ENCODE measurements around the gene ATP13A3. TPM values are rescaled to one million over a fixed set of nuclear protein-coding genes. Genes with fewer than 3 reads are reported as not detected.

The ATP13A3 gene
- polyA plus RNA-seq, 1 donor = 124 TPM

DNA sequence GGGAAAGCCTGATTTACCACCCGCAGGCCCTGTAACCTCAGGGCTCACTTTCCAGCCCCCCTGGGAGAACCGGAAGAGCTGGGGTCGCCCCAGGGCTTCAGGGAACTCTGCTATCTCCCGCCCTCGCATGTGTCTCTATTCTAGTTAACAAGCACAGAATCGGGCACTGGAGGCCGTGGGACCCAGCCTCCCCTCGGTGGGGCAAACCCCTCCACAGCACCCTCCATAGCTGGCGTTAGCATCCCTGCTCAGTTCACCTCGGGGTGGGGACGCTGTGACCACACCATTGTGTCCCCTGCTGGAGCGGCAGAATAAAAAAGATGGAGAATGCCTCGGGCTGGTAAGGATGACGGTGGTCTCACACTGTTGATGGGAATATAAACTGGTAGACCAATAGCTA is 113.8 kb downstream of the ATP13A3 start:
- DNase-seq = no peak

DNA sequence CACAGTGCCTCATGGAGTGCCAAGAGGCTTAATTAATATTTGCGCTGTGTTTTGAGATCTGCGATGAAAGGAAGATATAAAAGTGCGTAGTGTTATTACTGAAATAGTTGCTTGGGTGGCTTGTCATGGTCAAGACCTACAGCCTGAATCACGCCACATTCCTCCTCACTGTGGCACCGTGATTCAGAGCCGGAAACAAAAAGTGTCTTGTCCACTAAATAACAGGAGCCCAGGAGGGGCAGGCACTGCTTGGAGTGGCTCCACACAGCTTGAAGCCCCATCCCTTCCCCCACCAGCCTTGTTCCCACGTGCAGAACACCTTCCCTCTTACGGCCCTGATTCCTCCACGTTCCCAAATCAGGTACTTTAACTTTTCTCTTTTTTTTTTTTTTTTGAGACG is 116.0 kb downstream of the ATP13A3 start:
- no peak for DNase-seq

- no peak for DNase-seq
Observed at GRCh38 chr3:194369522-194370279, 117.1 kb downstream of the ATP13A3 start, which contains the start of gene LRRC15. TSS of gene LRRC15 (minus strand) at chr3:194369743. CDS start at chr3:194361043, 8,700 bp downstream.

DNA sequence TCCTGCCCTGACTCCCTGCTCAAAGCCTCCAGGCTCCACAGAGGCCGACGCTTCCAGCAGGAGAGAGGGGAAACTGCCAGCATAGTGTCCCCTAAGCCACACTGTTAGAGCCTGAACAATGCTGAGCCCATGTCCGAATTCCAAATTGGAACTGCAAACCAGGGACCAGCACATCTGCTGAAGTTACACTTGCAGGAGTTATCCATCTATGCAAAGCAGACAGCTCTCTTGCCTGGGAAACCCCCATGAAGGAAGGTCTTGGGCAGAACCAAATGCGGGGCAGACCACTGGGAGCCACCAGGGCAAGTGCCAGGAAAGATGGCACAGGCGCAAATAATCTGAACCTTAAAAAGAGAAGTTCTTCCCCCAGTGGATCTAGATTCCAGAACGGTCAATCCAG is 117.9 kb downstream of the ATP13A3 start:
- no peak for DNase-seq

DNA sequence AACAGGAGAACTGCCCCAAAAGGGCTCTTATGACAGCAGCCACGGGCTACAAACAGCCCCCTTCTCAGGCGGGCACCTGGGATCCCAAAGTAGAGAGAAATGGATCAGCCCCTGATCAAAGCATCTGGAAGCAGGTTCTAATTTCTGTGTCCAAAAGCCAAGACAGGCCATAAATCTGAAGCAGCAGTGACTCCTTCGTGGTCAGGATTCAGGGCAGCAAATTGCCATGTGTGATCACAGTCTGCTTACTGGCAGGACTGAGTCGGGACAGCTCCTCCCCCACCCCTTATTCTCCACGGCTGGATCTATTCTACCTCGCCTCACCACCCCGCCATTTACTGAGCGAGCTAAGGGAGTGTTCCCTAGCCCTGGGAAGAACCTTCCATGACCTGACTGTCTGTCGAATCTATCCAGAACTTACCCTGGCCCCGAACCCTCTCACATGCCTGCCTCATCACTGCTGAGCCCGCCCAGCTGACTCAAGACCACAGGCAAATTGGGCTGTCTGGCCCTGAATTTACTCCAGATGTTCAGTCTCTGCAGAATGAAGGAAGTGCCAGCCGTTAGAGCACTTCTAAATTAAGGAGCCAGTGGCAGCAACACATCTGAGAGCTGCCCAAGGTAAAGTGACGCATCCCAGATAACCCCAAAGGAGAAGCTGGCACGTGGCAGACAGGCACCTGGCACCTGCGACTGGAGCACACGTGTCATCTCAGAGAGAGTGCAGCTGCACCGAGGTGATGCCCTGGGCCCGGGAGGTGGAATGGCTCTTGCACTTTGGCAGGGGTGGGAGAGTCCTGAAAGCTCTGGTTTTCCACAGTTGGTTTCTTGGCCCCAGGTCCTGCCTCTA is 118.6 kb downstream of the ATP13A3 start:
- DNase-seq = no peak

GRCh38 chr3:194365978-194366490 is 120.8 kb downstream of the ATP13A3 start:
- no peak for DNase-seq

GRCh38 chr3:194365526-194365925 is 121.3 kb downstream of the ATP13A3 start:
- DNase-seq = no peak

DNA sequence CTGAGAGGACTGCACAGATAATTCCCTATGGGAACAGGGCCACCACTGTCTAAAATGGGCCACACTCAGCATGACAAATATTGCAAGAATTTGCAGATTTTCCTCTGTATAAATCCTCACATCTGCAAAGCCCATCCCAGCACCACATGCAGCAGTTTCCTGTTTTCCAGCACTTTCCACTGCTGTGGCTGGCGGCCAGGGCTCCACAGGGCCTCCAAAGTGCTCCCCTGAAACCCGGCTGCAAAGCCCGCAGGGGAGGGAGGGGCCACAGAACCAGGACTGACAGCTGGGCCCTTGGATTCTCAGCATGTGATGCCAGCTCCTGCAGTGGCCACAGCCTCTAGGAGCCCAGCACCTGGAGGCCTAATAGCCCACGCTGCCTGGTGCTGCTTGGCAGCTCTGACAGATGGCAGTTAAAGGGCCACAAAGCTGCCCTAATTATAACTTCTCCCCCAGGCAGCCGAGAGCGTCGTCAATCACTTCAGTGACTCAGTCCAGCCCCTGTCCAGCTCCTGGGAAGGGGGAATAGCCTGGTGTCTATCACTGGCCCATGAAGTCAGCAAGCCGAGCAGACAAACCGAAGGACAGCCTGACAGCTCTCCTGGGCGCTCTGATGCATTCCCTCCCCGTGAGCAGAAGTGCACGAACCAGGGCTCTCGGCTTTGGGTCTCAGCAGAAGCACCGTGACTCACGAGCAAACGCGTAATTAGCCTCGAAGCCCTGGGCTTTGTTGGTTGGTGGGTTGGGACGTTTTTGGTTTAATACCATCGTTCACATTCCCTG is 122.0 kb downstream of the ATP13A3 start:
- peak; percentile 26 for DNase-seq

DNA sequence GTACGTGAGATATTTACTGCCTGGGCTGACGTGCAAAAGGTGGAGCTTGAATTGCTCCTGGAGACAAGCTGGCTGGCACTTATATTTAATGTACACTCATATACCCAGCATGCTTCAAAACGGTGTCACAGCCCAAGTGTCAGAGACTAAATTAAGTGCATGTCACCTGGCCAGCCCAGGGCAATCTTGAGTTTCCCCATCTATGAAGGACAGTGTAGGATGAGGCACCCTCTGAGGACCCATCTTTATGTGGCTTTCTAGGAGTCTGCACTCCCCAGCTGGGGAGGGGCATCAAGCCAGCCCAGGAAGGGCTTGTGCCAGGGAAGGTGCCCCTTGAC is 122.5 kb downstream of the ATP13A3 start:
- DNase-seq = no peak

DNA sequence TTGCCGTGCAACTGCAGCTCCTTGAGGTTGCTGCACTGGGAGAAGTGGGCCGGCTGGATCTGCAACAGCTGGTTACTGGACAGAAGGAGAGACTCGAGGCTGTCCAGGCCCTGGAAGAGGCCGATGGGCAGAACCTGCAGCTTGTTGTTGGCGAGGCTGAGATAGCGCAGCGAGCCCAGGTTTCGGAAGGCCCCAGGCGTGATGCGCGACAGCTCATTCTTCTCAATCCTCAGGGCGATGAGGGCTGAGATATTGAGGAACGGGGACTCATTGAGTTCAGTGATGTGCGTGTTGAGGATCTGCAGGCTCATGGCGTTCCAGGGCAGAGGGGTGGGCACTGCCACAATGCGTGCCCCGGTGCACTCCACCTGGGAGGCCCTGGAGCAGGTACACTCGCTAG is 126.2 kb downstream of the ATP13A3 start:
- no peak for DNase-seq

- no peak for DNase-seq
Observed at GRCh38 chr3:194357681-194358080, 129.1 kb downstream of the ATP13A3 start.

DNA sequence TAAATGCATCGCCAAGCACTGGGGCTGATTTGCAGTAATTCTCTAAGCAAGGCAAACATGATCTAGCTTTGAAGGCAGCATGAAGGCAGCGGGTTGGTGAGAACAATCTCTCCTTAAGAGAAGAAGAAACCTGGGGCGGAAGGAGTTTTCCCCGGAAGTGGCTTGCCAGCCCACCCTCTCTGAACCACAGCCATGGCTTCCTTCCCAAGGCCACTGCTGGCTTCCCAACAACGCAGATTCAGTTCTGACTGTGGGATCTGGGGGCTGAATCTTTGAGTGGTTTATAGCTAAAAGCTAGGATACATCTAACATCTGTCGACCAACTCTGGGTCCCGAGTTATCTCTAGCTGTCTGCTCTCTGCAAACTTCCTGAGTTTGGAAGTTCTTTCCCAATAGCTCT is 131.4 kb downstream of the ATP13A3 start:
- no peak for DNase-seq

DNA sequence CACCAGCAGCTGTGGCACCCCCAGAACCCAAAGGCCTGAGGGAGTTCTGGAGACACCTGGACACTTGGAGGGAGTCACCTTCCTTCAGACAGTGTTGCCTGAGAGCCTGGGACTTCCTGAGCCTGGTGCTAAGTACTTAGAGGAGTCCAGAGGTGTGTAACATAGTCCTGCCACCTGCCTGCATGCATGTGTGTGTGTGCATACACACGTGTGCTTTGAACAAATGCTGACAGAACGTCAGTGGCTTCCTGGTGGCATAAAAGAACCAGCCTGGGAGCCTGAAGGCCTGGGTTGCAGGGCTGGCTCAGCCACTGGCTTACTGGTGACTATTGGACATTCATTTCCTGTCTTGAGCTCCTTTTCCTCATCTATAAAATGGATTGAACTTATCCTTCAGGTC is 132.5 kb downstream of the ATP13A3 start:
- DNase-seq = no peak

Other genes with a start within 250 kb of the ATP13A3 start
- gene CPN2, start 135.7 kb downstream of the ATP13A3 start, polyA plus RNA-seq (ENCODE audit: insufficient read length) = 0.80 TPM
- gene LRRC15, start 117.3 kb downstream of the ATP13A3 start, polyA plus RNA-seq (ENCODE audit: insufficient read length) = not detected
- gene GP5, start 87.7 kb downstream of the ATP13A3 start, polyA plus RNA-seq (ENCODE audit: insufficient read length) = 0.40 TPM
- 22.6 TPM for gene TMEM44, start 146.4 kb upstream of the ATP13A3 start, polyA plus RNA-seq (ENCODE audit: insufficient read length)
- 99.2 TPM for gene LSG1, start 185.2 kb upstream of the ATP13A3 start, polyA plus RNA-seq (ENCODE audit: insufficient read length)
- 3.7 TPM for gene FAM43A, start 198.9 kb upstream of the ATP13A3 start, polyA plus RNA-seq (ENCODE audit: insufficient read length)

All from left kidney (tissue), 2 donors.